ENCODE results near the gene S100A7.
A peak's percentile ranks its signal among the peaks of the same experiment; 100 is the strongest.

Gene S100A7

GRCh38 chr1:153460551-153460950, at the start of gene S100A7:
Gene S100A7, minus strand, starts transcription at chr1:153460651. Its CDS starts 1,638 bp downstream, at chr1:153459013.
- no peak for DNase-seq

DNA sequence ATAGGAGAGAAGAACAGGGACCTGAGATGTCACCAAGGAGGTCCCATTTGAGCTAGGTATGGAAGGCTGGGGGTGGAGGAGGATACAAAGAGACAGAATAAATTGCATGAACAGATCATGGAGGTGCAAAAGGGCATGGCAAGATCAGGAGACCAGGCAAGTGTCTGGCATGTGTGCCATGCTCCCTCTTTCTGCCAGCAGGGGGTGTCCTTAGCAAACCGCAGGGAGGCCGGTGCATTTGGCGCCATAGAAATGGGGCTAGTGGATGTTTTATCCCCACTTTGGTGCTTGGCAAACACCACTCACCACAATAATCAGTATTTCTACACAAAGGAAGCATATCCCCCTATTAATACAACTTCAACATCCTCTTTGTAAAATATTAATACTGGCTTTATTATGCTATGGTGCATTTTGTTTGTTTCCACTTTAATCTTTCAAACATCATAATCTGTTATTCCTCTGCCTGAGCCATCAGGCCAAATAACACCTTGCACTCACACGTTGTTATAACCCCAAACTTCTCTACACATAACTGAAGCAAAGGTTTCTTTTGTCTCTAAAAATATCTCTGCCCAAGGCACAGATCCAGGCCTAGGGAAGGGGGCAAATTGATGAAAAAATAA, 49.4 kb upstream of the S100A7 start:
- no peak for DNase-seq

DNA sequence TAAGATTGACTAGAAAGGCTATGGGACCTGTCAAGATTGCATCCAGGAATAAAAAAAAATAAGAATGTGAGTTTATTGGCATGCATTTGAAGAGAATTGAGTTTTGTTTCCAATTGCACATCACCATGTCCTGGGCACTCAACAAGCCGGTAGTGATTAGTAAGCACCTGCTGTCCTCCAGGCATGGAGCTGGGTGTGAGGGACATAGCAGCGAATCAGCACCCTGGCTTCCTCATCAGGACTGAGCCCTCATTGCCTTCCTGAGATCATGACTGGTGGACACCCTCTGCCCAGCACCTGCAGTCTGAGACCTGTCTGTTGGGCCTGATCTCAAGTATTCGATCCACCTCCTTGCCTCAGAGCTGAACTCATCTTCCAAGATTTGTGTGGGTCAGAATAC, 48.6 kb upstream of the S100A7 start:
- DNase-seq = no peak

- no peak for DNase-seq
Observed at GRCh38 chr1:153507926-153508583, 47.6 kb upstream of the S100A7 start.

DNA sequence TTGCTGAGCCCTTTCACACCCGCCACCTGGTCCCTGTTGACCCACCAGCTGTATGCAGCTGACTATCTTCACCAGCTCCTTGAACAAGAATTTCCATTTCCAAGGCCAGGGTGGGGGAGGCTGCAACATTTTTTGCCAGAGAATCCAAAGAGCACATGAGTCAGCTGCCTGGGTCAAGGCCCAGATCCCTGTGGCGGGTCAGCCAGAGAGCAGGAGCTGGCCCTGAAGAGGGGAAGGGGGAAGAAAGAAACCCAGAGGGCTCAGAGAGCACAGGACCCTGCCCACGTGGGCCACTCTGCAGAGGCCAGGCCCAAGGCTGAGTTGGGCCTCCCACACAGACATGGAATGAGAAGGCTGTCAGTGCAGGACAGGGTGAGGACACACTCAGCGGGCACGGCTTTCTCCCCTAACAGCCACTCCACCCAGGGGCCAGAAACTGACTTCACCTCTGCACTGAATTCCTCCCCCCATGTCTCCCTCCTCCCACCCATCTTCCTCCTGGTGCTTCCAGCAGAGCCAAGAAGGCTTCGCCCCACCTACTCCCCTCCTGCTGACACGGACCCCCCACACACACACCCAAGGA, 46.5 kb upstream of the S100A7 start:
- no peak for DNase-seq

DNA sequence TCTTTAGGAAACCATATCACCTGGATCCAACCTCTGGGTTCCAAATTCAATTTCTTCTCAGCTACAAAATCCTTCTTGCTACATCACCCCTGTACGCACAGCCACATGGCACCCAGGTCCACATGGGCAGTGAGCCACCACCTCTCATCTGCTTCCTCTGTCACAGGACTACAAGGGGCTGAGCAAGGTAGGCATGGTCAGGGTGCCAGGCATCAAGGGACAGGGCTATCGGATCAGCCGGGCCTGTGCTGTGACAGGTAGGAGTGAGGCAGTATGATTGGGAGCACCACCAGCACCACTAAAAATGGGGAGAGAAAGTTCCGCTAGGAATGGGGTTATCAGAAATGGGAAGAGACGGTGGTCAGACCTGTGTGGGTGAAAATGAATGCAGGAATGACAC, 45.9 kb upstream of the S100A7 start:
- DNase-seq = no peak

DNA sequence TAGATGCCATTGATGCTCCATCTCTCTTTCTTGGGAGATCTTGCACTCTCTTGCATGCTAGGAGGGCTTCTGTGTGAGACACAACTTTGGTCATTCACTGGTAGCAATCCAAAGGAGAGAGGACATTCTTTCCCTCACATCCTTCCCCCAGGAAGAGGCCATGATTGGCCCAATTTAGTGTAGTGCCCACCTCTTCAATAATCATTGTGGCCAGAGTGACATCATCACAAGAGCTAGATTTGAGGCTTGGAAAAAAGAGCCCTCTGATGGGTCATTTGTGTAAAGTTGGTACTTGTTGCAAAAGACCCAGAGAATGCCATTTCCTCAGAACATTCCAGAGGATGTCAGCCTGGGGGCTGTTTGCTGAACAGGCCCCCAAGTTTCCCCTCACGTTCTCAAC, 45.1 kb upstream of the S100A7 start:
- no peak for DNase-seq

DNA sequence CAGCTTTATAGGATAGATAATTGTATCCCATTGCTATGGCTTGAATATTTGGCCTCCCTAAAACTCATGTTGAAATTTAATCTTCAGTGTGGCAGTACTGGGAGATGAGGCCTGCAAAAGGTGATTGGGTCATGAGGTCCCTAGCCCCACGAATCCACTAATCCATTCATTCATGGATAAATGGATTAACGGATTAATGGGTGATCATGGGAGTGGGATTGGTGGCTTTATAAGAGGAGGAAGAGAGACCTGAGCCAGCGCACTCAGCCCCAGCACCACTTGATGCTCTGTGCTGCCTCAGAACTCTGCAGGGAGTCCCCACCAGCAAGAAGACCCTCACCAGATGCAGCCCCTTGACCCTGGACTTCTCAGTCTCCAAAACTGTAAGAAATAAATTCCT, 43.3 kb upstream of the S100A7 start:
- DNase-seq = no peak

GRCh38 chr1:153498746-153499145, 38.3 kb upstream of the S100A7 start:
- DNase-seq = no peak

- DNase-seq = no peak
Observed at GRCh38 chr1:153495536-153495935, 35.1 kb upstream of the S100A7 start.

DNA sequence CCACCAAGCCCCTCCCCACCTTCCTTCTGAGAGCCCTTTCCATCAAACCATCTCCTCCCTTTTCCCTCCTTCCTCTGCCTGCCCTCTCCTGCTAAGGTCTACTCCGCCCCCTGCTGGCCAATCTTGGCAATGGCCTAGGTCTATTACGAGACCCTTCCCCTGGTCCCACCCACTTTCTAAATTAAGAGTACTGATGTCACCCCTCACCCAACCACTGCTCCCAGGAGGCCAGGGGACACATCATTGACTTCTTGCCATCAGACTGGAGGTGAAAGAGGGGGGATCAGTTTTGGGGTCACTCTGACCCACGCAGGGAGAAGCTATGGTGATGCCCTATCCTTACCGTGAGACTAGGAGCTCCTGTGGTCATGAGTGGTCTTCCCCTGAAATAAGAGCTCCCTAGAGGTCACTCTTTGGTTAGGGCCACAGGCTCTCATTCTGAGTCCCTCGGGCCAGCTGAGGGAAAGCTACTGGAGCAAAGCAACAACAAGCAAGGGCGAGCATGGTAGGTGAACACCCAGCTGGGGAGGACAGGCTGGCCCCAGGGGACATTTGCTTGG, 34.6 kb upstream of the S100A7 start:
- peak; percentile 56 for DNase-seq

DNA sequence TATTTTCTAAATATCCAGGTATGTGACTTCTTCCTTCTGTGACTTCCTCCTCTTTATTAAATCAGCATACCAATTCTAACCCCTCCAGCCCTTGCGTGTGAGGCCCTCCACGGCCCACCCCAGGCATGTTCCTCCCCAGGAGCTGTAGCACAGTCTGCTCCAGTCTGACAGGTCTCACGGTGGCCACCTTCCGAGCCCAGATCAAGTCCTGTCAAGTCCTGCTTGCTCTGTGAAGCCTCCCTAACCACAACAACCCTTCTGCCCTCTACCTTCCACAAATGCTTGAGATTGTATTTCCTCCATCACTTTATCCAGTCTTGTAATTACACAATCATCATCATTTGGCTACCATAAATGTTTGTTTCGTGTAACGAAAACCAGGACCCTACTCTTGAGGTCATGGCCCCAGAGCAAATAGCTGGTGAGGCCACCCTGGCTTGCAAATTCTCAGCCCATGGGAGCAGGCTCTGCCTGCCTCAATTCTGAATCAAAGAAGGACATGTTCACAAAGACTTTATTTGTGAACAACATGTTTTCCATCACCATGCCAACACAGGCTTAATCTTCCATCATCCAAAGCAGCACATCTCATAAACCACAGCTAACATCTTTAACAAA, 33.0 kb upstream of the S100A7 start:
- DNase-seq = no peak

DNA sequence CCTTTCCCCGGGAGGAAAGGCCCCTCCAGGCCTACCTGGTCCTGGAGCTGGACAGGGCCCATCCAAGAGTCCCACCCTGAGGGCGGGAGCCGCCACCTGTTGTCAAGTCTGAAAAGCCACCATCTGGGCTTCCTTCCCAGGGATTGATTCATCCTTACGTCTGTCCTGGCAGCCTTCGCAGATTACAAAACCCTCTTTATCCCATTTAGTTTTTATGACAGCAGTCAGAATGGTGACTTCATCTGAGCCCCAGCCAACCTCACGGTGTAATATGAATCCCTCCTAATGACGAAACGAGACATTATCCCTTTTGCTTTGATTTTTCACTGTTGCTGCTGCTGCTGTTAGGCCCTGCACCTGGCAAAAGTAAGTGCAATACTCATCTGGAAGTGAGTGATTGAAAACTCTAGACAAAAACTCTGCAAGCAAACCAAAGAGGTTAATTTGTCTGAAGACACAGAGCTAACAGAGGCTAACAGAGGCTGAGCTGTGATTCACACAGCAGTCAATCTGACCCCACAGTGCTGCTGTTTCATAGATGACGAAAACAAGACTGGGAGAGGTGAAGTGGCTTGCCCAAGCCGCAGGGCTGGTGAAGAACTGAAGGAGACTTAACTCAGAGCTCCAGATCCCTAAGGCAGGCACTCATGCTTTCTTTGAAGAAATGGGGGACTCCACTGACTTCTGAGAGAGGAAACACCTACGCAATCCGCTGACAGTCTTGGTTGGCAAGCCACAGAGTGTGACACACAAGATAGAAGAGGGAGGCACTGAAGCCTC, 30.0 kb upstream of the S100A7 start:
- DNase-seq = peak; percentile 52

DNA sequence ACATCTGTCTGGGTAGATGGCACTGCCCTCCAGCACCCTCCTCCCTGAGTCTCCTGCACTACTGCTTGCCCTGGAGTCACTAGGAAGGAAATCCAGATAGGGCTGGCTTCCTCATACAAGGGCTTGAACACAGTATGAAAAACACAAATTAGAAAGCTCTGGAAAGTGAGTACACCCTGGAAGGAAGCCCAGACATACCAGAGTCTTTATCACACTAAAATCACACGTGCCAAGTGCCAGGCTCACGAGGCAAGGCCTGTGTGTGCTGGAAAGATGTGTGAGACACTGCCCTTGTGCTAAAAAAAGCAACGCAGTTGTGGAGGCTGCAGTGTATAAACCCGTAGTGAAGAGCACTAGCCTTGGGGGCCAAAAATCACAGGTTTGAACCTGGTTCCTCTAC, 28.3 kb upstream of the S100A7 start:
- DNase-seq = no peak

DNA sequence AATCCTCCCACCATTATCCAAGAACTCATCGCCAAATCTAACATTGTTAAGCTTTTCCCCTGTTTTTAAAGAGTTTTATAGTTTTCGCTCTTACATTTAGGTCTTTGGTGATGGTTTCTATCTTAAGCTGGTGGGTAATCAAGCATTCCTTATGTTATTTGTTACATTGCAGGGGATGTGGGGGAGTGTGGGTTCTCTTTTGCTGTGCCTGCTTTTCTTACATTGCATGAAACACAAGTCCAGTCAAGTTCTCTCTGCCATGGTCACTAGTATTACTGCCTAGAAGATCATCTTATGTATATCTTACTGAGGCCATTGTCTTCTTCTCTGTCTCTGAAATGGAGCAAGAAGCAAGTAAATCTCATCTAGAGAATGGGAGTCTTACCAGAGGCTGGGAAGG, 27.3 kb upstream of the S100A7 start:
- no peak for DNase-seq

DNA sequence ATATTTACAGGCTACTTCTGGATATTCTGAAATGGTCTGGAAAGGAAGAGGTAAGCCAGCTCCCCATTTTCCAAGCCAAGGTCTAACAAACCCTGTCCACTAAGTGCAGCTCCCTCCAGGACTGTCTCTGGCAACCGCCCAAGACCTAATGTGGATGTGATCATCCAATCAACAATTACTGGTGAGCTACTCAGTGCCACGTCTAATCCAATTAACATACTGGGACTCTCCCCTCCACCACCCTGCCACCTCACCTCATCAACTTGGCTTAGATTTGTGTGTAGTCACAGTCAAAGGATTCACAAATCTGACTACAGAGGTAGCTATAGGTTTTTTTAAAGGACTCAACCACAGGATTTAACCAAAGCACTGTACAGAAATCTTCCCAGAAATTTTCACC, 25.4 kb upstream of the S100A7 start:
- peak; percentile 48 for DNase-seq

GRCh38 chr1:153483776-153484175, 23.3 kb upstream of the S100A7 start:
- DNase-seq = peak; percentile 36

- no peak for DNase-seq
Observed at GRCh38 chr1:153481124-153481523, 20.7 kb upstream of the S100A7 start.

GRCh38 chr1:153478692-153479618, 18.5 kb upstream of the S100A7 start:
- no peak for DNase-seq

DNA sequence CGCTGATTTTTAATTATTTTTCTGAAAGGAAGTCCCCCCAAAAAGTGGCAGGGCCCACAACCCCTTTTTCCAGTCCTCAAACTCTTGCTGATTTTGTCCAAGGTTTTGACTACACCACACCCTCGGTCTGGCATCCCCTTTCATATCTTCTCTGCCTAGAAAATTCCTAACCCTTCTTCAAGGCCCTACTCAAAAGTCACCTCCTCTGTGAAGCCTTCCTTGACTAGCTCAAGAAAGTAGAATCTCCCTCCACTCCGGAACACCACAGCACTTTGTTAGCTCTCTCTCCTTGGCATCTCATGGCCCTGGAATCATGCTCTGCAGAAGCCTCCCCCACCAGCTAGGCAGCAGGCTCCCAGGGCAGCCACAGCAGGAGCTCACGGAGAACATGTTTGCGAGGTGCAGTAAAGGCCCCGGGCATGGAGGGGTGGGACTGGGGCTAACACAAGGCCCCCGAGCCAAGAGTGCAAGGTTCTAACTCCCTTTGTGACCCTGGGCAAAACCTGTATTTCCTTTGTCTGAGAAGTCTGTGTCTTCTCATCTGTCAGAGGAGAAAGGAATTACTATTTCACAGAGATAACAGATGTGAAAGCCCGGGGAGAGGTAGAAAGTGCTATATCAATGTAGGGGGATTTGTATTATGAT, 17.7 kb upstream of the S100A7 start:
- DNase-seq = no peak

DNA sequence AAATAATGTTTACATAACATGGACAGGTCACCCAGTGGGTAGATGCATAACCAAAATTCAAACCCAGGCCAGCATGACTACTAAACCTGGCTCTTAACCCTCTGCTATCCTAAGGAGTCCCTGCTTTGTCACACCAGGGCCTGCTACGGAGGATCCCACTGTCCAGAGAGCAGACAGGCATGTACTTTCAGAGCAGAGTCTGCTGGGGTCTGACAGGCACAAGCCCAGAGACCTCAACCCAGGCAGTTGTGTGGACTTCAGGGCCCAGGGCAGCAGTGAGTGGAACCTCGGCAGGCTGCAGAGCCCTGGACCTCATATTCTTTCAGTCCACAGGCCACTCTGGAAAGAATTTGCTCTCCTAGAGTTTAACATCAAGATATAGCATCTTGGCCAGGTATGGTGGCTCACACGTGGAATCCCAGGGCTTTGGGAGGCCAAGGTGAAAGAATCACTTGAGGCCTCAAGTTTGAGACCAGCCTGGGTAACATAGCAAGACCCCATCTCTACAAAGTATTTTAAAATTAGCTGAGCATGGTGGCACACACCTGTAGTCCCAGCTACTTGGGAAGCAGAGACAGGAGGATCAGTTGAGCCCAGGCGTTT, 16.1 kb upstream of the S100A7 start:
- DNase-seq = no peak

All from DMS79 treated with DMSO at 0.1 percent for 48 hours (cell line).